Activated naive CD4-positive, alpha-beta T cell (primary cell): ENCODE measurements around the gene GSTA1.
"Not testable (repeated sequence)": the region's sequence is repeated elsewhere in the genome, so short reads cannot be mapped to it uniquely, and the experiment has no call there.

Experiments
- DNase-seq, 4 experiments: peaks; one replicate each; lab custom pipeline; 2025; lab: John Stamatoyannopoulos, UW

GSTA1 gene

DNA sequence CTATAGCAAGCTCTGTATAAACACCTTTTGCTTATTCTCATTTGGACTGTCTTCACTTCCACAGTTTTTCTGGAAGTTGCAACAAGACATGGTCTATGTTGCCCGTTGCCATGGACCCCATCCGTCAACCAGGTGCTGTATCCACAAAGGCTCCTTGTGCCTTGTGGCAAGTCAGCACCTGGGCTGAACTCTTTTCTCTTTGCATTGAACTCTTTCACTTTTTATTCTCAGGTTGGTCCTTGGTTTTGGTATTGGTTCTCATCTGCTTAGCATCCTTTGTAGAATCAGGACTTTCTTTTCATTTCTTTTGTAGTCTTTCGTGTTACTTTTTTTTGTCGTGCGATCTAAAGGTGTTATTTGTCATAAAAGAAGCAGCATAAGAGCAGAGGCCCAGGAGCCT, 5.0 kb upstream of the GSTA1 start:
- no peak for DNase-seq

DNA sequence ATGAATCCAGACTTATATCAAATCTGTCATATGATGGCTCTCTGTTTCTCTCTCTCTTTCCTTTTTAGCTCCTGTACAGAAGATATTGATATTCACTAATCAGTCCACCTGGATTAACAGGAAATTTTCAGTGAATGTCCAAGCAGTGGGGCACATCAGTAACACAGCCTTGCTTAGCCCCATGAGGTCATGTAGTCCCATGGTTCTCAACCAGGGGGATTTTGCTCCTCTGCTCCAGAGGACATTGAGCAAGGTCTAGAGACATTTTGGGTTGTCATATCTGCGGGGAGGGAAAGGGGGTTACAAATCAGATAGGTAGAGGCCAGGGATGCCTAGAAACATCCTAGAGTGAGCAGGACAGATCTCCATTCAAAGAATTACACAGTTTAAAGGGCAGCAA, 810 bp downstream of the GSTA1 start:
- no peak for DNase-seq

DNA sequence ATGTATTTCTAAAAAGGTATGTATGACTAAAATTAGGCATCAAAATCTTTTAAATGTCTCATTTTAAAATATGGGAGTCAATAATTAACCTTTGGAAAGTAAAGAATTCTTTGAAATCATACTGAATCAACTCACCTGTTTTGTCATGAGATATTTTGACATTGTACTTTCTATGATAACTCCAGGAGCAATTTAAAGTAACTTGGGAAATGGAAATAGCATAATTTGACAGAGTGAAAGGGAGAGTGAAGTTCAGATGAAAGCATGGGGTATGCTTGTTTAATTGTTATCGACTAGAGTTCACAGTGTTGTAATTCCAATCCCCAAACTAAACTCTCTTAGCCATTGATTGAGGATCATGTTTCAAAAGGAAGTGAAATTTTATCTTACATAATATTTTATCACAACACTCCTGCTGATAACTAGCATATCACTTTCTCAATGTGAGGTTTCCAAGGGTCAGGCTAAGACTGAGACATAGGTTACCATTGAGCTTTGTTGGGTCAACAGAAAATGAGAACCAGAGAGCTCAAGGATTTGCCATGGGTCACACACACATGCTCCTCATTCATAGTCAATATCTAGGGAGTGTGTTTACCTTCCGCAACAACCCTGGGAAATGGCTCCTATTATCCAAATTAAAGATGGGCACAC, 2.3 kb downstream of the GSTA1 start:
- no peak for DNase-seq

- DNase-seq = not testable (repeated sequence)
These were observed 4.3 kb downstream of the GSTA1 start for GRCh38 chr6:52799272-52799671.

- DNase-seq = not testable (repeated sequence)
These were observed 9.2 kb downstream of the GSTA1 start for GRCh38 chr6:52794366-52794765.

GRCh38 chr6:52790861-52791260, 12.8 kb downstream of the GSTA1 start:
- no peak for DNase-seq

DNA sequence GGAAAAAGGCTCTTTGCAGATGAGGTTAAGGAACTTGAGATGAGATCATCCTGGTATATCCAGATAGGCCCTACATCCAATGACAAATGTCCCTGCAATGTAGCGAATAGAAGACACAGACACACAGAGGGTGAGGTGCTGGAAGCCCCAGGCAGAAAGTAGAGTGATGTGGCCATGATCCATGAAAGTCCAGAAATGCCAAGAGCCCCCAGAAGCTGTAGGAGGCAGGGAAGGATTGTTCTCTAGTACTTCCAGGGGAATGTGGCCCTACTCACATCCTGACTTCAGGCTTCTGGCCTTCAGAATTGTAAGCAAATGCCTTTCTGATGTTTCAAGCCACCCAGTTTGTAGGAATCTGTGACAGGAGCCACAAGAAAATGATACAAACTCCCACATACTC, 14.0 kb downstream of the GSTA1 start:
- not testable (repeated sequence) for DNase-seq

GRCh38 chr6:52788478-52788877, 15.1 kb downstream of the GSTA1 start:
- DNase-seq = no peak

- no peak for DNase-seq
These were observed 15.7 kb downstream of the GSTA1 start for GRCh38 chr6:52787917-52788316.

- no peak for DNase-seq
These were observed 17.2 kb downstream of the GSTA1 start for GRCh38 chr6:52786249-52786956.

GRCh38 chr6:52782696-52783274, 20.8 kb downstream of the GSTA1 start:
- DNase-seq = not testable (repeated sequence)

GRCh38 chr6:52782209-52782608, 21.4 kb downstream of the GSTA1 start:
- DNase-seq = not testable (repeated sequence)

DNA sequence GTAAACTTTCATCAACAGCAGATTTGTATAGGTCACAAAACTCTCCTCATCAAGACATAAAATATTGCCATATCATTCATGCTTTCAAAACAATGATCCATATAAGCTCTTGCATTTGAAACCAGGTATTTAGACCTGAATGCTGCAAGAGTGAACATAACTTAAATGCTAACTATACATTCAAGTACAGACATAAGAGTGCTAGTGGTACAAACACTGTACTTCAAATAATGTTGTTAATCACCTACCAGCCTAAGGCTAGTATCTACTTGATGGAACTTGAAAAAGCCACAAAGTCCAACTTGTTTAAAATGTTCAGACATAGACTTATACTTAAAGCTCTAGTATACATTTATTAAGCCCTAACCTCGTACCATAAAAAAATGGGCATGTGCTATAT, 24.4 kb downstream of the GSTA1 start:
- no peak for DNase-seq

- DNase-seq = not testable (repeated sequence)
These were observed 26.8 kb downstream of the GSTA1 start for GRCh38 chr6:52776711-52777351.

GRCh38 chr6:52769399-52769798, 34.2 kb downstream of the GSTA1 start:
- not testable (repeated sequence) for DNase-seq

DNA sequence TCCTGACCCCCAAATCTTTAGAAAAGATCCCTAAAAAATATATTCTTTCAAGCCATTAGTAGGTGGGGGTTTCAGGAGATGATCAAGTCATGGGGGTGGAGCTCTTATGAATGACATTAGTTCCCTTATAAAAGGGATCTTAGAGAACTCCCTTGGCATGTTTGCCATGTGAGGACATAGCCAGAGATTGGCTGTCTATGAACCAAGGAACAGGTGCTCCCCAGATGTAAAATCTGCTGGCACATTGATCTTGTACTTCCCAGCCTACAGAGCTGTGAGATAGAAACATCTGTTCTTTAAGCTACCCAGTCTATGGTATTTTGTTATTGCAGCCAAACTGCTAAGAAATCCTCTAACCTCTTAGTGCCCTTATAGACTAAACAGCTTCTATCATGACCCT, 36.0 kb downstream of the GSTA1 start:
- DNase-seq = not testable (repeated sequence)

DNA sequence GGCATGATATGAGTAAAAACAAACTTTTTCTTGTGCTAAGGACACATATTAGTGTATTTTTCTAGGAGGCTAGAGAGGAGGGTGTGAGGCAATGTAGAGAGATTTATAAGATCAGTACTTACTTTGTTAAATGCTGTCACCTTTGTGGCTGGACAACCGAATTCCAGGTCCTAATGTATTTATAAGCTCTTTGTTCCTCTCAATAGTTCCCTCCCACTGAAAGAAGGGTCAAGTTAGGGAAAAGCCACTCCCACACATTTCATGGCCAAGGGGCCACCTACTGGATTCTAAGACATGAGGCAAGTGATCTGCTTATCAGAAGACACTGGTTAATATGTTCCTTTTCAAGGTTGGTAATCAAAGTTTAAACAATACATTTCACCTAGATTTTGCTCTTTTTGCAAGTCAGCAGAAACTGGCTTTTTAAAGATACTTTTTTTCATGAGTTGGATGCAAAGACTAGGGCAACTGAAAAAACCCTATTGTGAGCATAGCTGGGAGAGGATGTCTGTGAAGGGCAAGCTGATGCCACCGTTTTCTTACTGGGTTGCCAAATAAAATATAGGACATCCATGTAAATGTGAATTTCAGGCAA, 40.2 kb downstream of the GSTA1 start, which contains the start of gene GSTA2:
Gene GSTA2 (minus strand): TSS at position 154 of the 595 bp plus-strand sequence. CDS start 5,528 bp downstream, outside the sequence.
- not testable (repeated sequence) for DNase-seq

GRCh38 chr6:52761673-52762491, 41.7 kb downstream of the GSTA1 start:
- not testable (repeated sequence) for DNase-seq

DNA sequence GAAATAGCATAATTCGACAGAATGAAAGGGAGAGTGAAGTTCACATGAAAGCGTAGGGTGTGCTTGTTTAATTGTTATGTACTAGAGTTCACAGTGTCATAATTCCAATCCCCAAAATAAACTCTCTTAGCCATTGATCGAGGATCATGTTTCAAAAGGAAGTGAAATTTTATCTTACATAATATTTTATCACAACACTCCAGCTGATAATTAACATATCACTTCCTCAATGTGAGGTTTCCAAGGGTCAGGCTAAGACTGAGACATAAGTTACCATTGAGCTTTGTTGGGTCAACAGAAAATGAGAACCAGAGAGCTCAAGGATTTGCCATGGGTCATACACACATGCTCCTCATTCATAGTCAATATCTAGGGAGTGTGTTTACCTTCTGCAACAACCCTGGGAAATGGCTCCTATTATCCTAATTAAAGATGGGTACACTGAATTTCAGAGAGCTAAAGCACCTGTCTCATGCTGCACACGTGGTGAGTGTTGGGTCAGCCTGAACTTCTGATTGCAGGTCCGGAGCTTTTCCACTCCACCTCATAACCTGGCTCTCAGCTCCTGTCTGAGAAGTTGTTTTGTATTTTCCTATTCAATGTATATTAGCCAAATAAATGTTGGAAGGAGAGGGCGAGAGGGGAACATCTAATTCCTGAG, 43.4 kb downstream of the GSTA1 start:
- no peak for DNase-seq

DNA sequence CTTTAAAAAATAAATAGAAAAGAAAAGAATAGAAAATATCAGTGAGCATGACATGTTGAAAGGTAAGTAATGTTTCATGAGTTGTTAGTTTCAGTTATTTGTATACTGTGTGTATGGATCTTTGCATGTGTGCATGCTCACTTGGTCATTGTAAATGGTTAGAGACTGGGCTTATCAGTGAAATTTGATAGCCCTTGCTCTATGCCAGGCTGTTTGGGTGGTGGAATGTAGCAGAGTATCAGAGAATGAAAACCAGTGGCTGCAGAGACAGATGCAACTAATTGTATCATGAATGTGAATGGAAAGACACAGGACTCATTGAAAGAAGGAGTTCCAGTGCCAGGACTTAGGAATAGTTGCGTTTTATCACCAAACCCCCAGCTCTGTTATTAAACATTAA, 44.5 kb downstream of the GSTA1 start:
- DNase-seq = no peak
